ENCODE results near the gene DHRS3.

Gene DHRS3

GRCh38 chr1:12549460-12550349 lies 68.3 kb downstream of the DHRS3 start:
- TF ChIP-seq CTCF (IDR thresholded peaks at IDR 0.05; ENCODE audit: control insufficient read depth, extremely low read depth, insufficient read depth): no peak
- DNase-seq (ENCODE audit: low read depth): no peak
- no peak overlapping the region for H3K4me3 ChIP-seq (ENCODE audit: low read depth, low read length)

- no peak for TF ChIP-seq CTCF (IDR thresholded peaks at IDR 0.05; ENCODE audit: control insufficient read depth, extremely low read depth, insufficient read depth)
- no peak overlapping the region for H3K4me3 ChIP-seq (ENCODE audit: low read depth, low read length)
- DNase-seq (ENCODE audit: low read depth): no peak
Observed at GRCh38 chr1:12548973-12549459, 69.0 kb downstream of the DHRS3 start.

DNA sequence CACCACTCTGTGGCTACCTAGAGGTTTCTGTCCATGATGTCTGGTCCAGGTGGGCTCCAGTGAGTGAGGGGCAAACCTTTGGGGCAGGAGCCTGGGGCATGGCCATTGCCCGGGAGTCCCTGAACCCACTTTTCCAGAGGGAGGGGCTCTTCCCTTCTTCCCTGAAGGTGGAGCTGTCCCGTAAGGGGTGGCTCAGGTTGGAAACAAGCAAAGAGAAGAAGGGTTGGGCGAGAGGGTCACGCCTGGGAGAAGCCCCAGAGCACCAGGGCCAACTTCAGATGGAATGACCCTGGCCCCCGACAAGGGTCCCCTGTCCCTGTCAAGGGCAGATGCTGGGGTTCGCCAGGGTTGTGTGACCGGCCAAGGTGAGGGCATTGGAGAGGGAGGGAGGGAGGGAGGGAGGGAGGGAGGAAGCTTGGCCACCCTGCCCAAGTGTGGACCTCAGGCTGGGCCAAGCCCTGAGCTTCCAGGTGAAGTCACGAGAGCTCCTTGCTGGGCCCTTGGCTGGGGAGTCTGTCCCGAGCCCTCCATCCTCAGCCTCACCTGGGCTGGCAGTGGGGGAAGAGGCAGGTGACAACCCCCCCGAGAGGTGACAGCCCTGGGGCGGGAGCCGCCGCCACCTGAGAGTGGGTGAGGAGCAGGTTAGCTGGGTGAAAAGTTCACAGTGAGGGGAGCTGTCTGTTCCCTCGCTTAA lies 69.6 kb downstream of the DHRS3 start:
- DNase-seq (ENCODE audit: low read depth): no peak
- no peak for TF ChIP-seq CTCF (IDR thresholded peaks at IDR 0.05; ENCODE audit: control insufficient read depth, extremely low read depth, insufficient read depth)

GRCh38 chr1:12547586-12548225 lies 70.3 kb downstream of the DHRS3 start:
- no peak overlapping the region for H3K4me3 ChIP-seq (ENCODE audit: low read depth, low read length)
- no peak for DNase-seq (ENCODE audit: low read depth)
- TF ChIP-seq CTCF (IDR thresholded peaks at IDR 0.05; ENCODE audit: control insufficient read depth, extremely low read depth, insufficient read depth): no peak

More for the DNA sequence above, 69.6 kb downstream of the DHRS3 start:
- no peak overlapping the region for H3K4me3 ChIP-seq (ENCODE audit: low read depth, low read length)

- no peak for TF ChIP-seq CTCF (IDR thresholded peaks at IDR 0.05; ENCODE audit: control insufficient read depth, extremely low read depth, insufficient read depth)
- no peak for DNase-seq (ENCODE audit: low read depth)
- H3K4me3 ChIP-seq (ENCODE audit: low read depth, low read length): no peak overlapping the region
Observed at GRCh38 chr1:12546771-12547585, 71.0 kb downstream of the DHRS3 start.

- no peak for TF ChIP-seq CTCF (IDR thresholded peaks at IDR 0.05; ENCODE audit: control insufficient read depth, extremely low read depth, insufficient read depth)
- no peak overlapping the region for H3K4me3 ChIP-seq (ENCODE audit: low read depth, low read length)
- DNase-seq (ENCODE audit: low read depth): no peak
Observed at GRCh38 chr1:12544992-12545391, 73.0 kb downstream of the DHRS3 start.
